Measurements from ENCODE around the gene DUSP16.
A peak's percentile ranks its signal among the peaks of the same experiment; 100 is the strongest.
"Not testable (repeated sequence)": the region's sequence is repeated elsewhere in the genome, so short reads cannot be mapped to it uniquely, and the experiment has no call there.

Gene DUSP16

GRCh38 chr12:12511895-12512711, 50.6 kb downstream of the DUSP16 start:
- TF ChIP-seq POLR2AphosphoS5 (IDR thresholded peaks at IDR 0.05; ENCODE audit: low read depth, low read length) (no peak), TAF1 (IDR thresholded peaks at IDR 0.05; ENCODE audit: borderline replicate concordance, low read depth, low read length) (no peak), POLR2A (IDR thresholded peaks at IDR 0.05; ENCODE audit: low read depth, low read length) (no peak)
- FAIRE-seq (no peak), DNase-seq (ENCODE audit: insufficient read length) (no peak)

GRCh38 chr12:12511021-12511783, 51.5 kb downstream of the DUSP16 start:
- DNase-seq (ENCODE audit: insufficient read length), result no peak
- TF ChIP-seq POLR2A (IDR thresholded peaks at IDR 0.05; ENCODE audit: low read depth, low read length) (no peak), POLR2AphosphoS5 (IDR thresholded peaks at IDR 0.05; ENCODE audit: low read depth, low read length) (no peak), TAF1 (IDR thresholded peaks at IDR 0.05; ENCODE audit: borderline replicate concordance, low read depth, low read length) (no peak)
- FAIRE-seq, result no peak

GRCh38 chr12:12510551-12510950, 52.1 kb downstream of the DUSP16 start:
- no peak for TF ChIP-seq POLR2AphosphoS5 (IDR thresholded peaks at IDR 0.05; ENCODE audit: low read depth, low read length)
- no peak for TF ChIP-seq TAF1 (IDR thresholded peaks at IDR 0.05; ENCODE audit: borderline replicate concordance, low read depth, low read length)
- TF ChIP-seq POLR2A (IDR thresholded peaks at IDR 0.05; ENCODE audit: low read depth, low read length), result no peak
- FAIRE-seq, result no peak

DNA sequence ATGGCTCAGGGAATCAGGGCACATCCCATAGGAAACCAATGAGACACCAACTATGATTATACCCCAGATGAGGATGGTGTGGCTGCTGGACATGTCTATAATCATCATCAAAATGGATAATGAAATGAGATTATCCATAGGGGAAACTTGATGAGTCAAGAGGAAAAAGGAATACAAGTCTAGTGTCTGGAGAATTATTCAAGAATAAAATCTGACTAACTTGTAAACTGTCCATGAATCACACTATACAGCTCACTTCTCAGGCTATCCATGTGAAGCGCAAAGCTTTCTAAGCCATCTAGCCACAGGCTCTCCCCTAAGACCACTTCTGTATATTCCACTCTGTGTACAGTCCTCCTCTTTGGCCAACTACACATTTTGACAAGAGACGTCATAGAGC, 52.5 kb downstream of the DUSP16 start:
- no peak for FAIRE-seq
- DNase-seq (ENCODE audit: insufficient read length), result no peak
- TF ChIP-seq POLR2AphosphoS5 (IDR thresholded peaks at IDR 0.05; ENCODE audit: low read depth, low read length) (no peak), POLR2A (IDR thresholded peaks at IDR 0.05; ENCODE audit: low read depth, low read length) (no peak), TAF1 (IDR thresholded peaks at IDR 0.05; ENCODE audit: borderline replicate concordance, low read depth, low read length) (no peak)

More at GRCh38 chr12:12510551-12510950, 52.1 kb downstream of the DUSP16 start:
- no peak for DNase-seq (ENCODE audit: insufficient read length)

DNA sequence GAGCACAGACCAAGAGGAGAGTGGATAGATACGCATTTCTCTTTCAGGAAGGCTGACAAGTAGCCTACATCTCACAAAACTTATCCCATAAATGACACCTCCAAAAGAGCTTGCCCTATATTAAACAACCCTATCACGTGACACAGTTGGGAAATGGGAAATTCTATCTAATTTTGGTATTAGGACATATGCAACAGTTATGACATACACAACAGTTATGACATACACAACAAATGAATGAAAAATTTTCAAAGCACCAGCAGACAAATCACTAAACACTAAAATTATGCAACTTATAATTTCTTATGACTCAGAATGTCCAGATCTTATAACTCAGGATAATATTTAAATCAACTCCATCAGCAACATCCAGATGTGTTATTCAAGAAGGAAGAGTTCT, 54.1 kb downstream of the DUSP16 start:
- no peak for FAIRE-seq
- DNase-seq (ENCODE audit: insufficient read length), result no peak
- TF ChIP-seq TAF1 (IDR thresholded peaks at IDR 0.05; ENCODE audit: borderline replicate concordance, low read depth, low read length), result no peak
- TF ChIP-seq POLR2A (IDR thresholded peaks at IDR 0.05; ENCODE audit: low read depth, low read length), result no peak
- TF ChIP-seq POLR2AphosphoS5 (IDR thresholded peaks at IDR 0.05; ENCODE audit: low read depth, low read length), result no peak

DNA sequence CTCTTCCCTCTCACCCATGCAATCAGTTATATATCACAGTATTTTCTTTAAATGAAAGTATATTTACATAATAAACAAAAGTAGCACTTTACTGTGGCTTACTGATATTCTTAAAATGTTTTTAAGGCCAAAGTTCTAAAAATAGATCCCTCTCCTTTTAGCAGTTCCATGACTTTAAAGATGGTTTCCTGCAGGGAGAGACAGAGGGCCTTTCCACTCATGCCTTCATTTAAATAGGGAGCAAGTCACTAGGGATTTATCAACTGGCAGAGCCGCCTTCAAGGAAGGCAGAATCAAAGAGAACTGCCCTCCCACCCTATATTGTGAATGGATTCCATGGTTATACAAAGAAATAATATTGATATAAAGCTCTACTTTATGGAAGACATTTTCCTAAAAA, 55.5 kb downstream of the DUSP16 start:
- TF ChIP-seq POLR2A (IDR thresholded peaks at IDR 0.05; ENCODE audit: low read depth, low read length) (no peak), POLR2AphosphoS5 (IDR thresholded peaks at IDR 0.05; ENCODE audit: low read depth, low read length) (no peak), TAF1 (IDR thresholded peaks at IDR 0.05; ENCODE audit: borderline replicate concordance, low read depth, low read length) (no peak)
- no peak for DNase-seq (ENCODE audit: insufficient read length)
- no peak for FAIRE-seq

DNA sequence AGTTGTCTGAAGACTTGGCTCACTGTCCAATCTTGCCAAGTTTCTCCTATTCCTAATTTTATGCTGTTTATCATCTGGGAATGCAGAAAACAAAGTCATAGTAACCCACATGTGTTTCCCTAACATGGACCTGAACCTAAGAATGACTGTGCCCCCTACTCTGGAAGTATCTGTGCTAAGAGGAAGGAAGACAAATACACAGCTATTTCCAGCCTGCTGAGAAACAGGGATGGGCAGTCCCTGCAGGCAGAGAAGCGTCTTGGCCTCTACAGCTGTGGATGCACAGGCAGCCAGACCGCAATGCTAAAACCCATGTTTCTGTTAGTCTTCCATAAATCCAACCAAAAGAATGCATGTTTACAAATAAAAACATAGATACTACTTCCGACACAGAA, 56.2 kb downstream of the DUSP16 start:
- FAIRE-seq (peak; percentile 9), DNase-seq (ENCODE audit: insufficient read length) (no peak)
- TF ChIP-seq TAF1 (IDR thresholded peaks at IDR 0.05; ENCODE audit: borderline replicate concordance, low read depth, low read length) (no peak), POLR2AphosphoS5 (IDR thresholded peaks at IDR 0.05; ENCODE audit: low read depth, low read length) (no peak), POLR2A (IDR thresholded peaks at IDR 0.05; ENCODE audit: low read depth, low read length) (no peak)

DNA sequence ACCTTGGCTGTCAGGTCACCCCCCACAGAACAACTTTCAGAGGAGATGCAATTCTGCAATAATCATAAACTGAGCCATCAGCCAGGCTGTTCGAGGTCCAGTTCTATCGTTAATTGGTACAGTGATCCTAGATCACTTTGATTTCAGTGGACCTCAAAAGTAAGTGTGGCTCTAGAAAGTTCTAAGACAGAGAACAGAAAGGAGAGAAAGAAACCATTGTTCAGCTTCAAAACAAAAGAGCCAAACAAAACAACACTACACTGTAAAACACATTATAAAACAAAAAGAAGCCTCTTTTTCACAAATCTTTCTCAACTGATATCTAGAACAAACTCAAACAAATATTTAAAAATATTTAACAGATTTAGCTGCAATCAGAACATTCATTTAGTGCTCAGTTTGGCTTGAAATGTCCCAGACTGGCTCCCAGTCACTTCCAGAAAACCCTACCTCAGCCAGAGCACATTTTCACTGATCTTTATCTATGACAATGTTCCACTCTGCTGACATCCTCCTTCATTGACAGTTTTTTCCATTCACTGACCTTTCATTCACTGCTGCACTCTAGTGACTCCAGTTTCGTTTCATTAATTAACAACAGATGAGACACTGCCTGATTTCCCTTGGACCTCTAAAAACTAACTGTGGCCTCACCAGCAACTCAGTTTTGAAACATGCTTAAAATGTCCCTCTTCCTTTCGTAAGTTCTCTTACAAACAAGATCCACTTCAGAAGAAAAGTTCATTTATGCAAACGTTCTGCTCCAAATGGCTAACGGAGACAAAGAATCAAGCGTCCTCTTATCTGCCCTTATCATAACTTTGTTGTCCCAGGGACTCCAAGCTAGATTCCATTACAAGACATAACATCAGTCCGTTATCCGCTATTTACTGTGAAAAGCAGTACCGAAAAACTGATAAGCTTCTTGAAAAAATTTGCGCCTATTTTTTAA, 56.8 kb downstream of the DUSP16 start:
- peak; percentile 81 for FAIRE-seq
- DNase-seq (ENCODE audit: insufficient read length), result peak; percentile 38
- TF ChIP-seq POLR2AphosphoS5 (IDR thresholded peaks at IDR 0.05; ENCODE audit: low read depth, low read length) (no peak), POLR2A (IDR thresholded peaks at IDR 0.05; ENCODE audit: low read depth, low read length) (no peak), TAF1 (IDR thresholded peaks at IDR 0.05; ENCODE audit: borderline replicate concordance, low read depth, low read length) (no peak)

DNA sequence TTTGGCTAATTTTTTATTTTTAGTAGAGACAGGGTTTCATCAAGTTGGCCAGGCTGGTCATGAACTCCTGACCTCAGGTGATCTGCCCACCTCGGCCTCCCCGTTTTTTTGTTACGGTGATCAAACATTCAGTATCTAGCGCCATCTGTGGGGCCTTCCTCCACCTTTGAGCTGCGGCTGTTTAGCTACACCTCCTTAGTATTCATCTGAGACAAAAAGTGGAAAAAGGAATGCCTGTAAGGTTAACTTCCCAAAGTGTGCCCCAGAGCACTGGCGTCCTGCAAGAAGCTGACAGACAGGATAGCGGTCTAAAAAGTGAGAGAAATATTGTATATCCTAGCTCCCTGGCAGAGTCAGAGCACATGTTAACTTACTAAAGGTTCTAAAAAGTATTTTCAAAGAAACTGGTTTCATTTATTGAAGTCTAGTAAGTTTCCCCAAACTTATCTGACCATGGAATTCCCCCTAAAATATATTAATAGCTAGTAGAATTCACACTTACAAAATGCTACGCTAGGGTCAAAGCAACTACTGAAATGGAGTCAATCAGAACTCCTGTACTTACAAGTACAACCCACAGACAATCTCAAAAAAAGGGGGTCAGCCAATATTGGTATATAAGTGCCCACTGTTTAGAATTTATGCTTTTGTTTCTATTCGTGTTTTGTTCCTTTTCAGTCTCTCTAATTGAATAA, 59.1 kb downstream of the DUSP16 start:
- FAIRE-seq (no peak), DNase-seq (ENCODE audit: insufficient read length) (no peak)
- TF ChIP-seq TAF1 (IDR thresholded peaks at IDR 0.05; ENCODE audit: borderline replicate concordance, low read depth, low read length) (no peak), POLR2AphosphoS5 (IDR thresholded peaks at IDR 0.05; ENCODE audit: low read depth, low read length) (no peak), POLR2A (IDR thresholded peaks at IDR 0.05; ENCODE audit: low read depth, low read length) (no peak)

DNA sequence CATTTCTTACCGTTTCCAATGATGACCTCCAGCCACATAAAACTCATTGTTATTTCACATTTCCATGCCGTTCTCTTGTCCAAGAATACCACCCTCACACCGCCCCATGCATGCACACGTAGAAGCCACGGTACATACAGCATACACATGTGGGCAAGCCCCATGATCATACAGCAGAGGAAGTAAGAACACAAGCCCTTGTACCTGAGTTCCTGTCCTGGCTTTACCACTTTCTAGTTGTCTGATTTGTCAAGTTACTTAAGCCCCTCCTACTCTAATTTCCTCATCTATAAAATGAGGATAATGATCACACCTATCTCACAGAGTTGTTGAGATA, 59.9 kb downstream of the DUSP16 start:
- FAIRE-seq, result peak; percentile 62

DNA sequence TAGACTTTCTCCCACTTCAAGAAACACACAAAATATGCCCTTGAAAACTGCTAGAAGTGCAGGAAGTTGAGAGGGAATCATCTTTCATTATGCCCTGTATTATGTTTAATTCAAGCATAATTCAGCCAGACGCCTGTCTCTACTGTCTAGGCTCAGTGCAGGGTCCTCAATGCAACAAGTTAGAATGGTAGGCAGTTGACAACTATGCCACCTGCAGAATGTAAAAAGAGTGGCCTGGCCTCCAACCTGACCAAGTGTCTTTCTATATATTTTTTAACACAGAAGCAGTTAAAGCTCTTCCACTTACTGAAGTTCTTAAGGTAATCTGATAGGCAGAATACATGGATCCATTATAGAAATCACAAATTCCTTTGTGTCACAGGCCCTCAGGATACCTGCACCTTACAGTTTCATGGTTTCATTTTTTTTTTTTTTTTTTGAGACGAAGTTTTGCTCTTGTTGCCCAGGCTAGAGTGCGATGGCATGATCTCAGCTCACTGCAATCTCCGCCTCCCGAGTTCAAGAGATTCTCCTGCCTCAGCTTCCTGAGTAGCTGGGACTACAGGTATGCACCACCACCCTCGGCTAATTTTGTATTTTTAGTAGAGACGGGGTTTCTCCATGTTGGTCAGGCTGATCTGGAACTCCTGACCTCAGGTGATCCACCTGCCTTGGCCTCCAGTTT, 60.4 kb downstream of the DUSP16 start:
- DNase-seq (ENCODE audit: insufficient read length); FAIRE-seq: not testable (repeated sequence)

More for the DNA sequence above, 59.9 kb downstream of the DUSP16 start:
- no peak for DNase-seq (ENCODE audit: insufficient read length)
- no peak for TF ChIP-seq TAF1 (IDR thresholded peaks at IDR 0.05; ENCODE audit: borderline replicate concordance, low read depth, low read length)

All from GM12892 (cell line).